ENCODE results near the gene ITGB3BP.

The ITGB3BP gene

GRCh38 chr1:63414691-63415365, 108.2 kb downstream of the ITGB3BP start:
- no peak for DNase-seq

- DNase-seq: no peak
Observed at GRCh38 chr1:63413394-63413793, 109.6 kb downstream of the ITGB3BP start.

- DNase-seq: no peak
Observed at GRCh38 chr1:63411066-63411465, 112.0 kb downstream of the ITGB3BP start.

GRCh38 chr1:63408331-63408730, 114.7 kb downstream of the ITGB3BP start:
- no peak for DNase-seq

- DNase-seq: no peak
Observed at GRCh38 chr1:63407002-63407401, 116.0 kb downstream of the ITGB3BP start.

- DNase-seq: no peak
Observed at GRCh38 chr1:63405987-63406386, 117.0 kb downstream of the ITGB3BP start.

GRCh38 chr1:63405021-63405420, 118.0 kb downstream of the ITGB3BP start:
- no peak for DNase-seq

- DNase-seq: no peak
Observed at GRCh38 chr1:63403386-63403785, 119.6 kb downstream of the ITGB3BP start.

- no peak for DNase-seq
Observed at GRCh38 chr1:63401945-63402344, 121.1 kb downstream of the ITGB3BP start.

Data from activated naive CD4-positive, alpha-beta T cell (primary cell).